ENCODE results near the gene DOK7. TPM values are rescaled to one million over a fixed set of nuclear protein-coding genes. Genes with fewer than 3 reads are reported as not detected.

Gene DOK7
- total RNA-seq, 2 donors from 2014 or later: 6.3 to 7.0 TPM

- 91 to 93% methylated on average over 19 to 21 of the region's 21 CpGs for WGBS, 2 donors
- no peaks in the 10 kb centered on the region for H3K9me3 ChIP-seq
- ATAC-seq: no peak
Measured at GRCh38 chr4:3464911-3465697, 2.0 kb downstream of the DOK7 start.

GRCh38 chr4:3465698-3466671, 2.9 kb downstream of the DOK7 start:
- Histone ChIP-seq H3K27me3 (no peaks in the 10 kb centered on the region), H3K36me3 (replicated peaks in 1 of 2; ENCODE audit: insufficient read depth in 1 of 2, low read depth in 2 of 2) (no peaks in the 10 kb centered on the region), H3K27ac (peak overlapping the region in 1 of 4 donors; percentile 9), H3K4me1 (peaks cover 58% of the 10 kb centered on the region), H3K4me3 (no peak overlapping the region), H3K9me3 (no peaks in the 10 kb centered on the region)
- 78 to 80% methylated on average over 24 to 38 of the region's 41 CpGs for WGBS, 2 donors
- DNase-seq (peak in 1 of 4 donors; percentile 39), ATAC-seq (no peak)
- intact Hi-C loops (cut with DNase I): no loop called here
- TF ChIP-seq CTCF (IDR thresholded peaks at IDR 0.05): peak in 1 of 7 experiments; percentile 20
- TF ChIP-seq POLR2A (IDR thresholded peaks at IDR 0.05): no peak

More at GRCh38 chr4:3464911-3465697, 2.0 kb downstream of the DOK7 start:
- H3K36me3 ChIP-seq (replicated peaks in 1 of 2; ENCODE audit: insufficient read depth in 1 of 2, low read depth in 2 of 2): no peaks in the 10 kb centered on the region
- no peak for TF ChIP-seq POLR2A (IDR thresholded peaks at IDR 0.05)
- TF ChIP-seq CTCF (IDR thresholded peaks at IDR 0.05): no peak
- peaks cover 55% of the 10 kb centered on the region for H3K4me1 ChIP-seq
- intact Hi-C loops (cut with DNase I): no loop called here
- H3K4me3 ChIP-seq: no peak overlapping the region
- no peaks in the 10 kb centered on the region for H3K27me3 ChIP-seq
- no peak overlapping the region for H3K27ac ChIP-seq
- no peak for DNase-seq

GRCh38 chr4:3466691-3467600, 3.8 kb downstream of the DOK7 start:
- intact Hi-C loops (cut with DNase I): no loop called here
- no peak for ATAC-seq
- H3K27me3 ChIP-seq: no peaks in the 10 kb centered on the region
- WGBS, 2 donors: 85 to 87% methylated on average over 20 to 40 of the region's 40 CpGs
- H3K9me3 ChIP-seq: no peaks in the 10 kb centered on the region
- DNase-seq: no peak
- TF ChIP-seq POLR2A (IDR thresholded peaks at IDR 0.05) (no peak), CTCF (IDR thresholded peaks at IDR 0.05) (no peak)
- no peaks in the 10 kb centered on the region for H3K36me3 ChIP-seq (replicated peaks in 1 of 2; ENCODE audit: insufficient read depth in 1 of 2, low read depth in 2 of 2)
- H3K4me1 ChIP-seq: peaks cover 58% of the 10 kb centered on the region
- no peak overlapping the region for H3K4me3 ChIP-seq
- H3K27ac ChIP-seq: peak overlapping the region in 1 of 4 donors; percentile 9

- peaks cover 58% of the 10 kb centered on the region for H3K4me1 ChIP-seq
- H3K27ac ChIP-seq: no peak overlapping the region
- no peak for DNase-seq
- 79 to 93% methylated on average over 15 of the region's 15 CpGs for WGBS, 2 donors
- no peak for ATAC-seq
- no peaks in the 10 kb centered on the region for H3K36me3 ChIP-seq (replicated peaks in 1 of 2; ENCODE audit: insufficient read depth in 1 of 2, low read depth in 2 of 2)
- no peak overlapping the region for H3K4me3 ChIP-seq
- intact Hi-C loops (cut with DNase I): no loop called here
- no peak for TF ChIP-seq CTCF (IDR thresholded peaks at IDR 0.05)
- no peak for TF ChIP-seq POLR2A (IDR thresholded peaks at IDR 0.05)
- no peaks in the 10 kb centered on the region for H3K9me3 ChIP-seq
- no peaks in the 10 kb centered on the region for H3K27me3 ChIP-seq
Measured at GRCh38 chr4:3467601-3468031, 4.5 kb downstream of the DOK7 start.

Data from body of pancreas (tissue), 4 donors.